Stomach (tissue), 4 donors: ENCODE data around the gene STX18.

Experiments used
- EP300 ChIP-seq: sonication (generic); formaldehyde crosslinking; IDR thresholded peaks from one replicate; pipeline ENCODE4 v1.6.1; 2017; ENCODE audit warnings: antibody characterized with exemption
- TF ChIP-seq, protein P1 (sequence below), 7 experiments: fragments of 450-650 bp in 4 of 7; fragments of 200-600 bp in 3 of 7; sonication (generic) in 3 of 7; IDR thresholded peaks; one replicate each; pipeline ENCODE4 v1.5.1; 2016 to 2019; ENCODE audit warnings: antibody characterized with exemption in 7 of 7, control low read depth in 2 of 7, mild to moderate bottlenecking in 1 of 7

DNA sequence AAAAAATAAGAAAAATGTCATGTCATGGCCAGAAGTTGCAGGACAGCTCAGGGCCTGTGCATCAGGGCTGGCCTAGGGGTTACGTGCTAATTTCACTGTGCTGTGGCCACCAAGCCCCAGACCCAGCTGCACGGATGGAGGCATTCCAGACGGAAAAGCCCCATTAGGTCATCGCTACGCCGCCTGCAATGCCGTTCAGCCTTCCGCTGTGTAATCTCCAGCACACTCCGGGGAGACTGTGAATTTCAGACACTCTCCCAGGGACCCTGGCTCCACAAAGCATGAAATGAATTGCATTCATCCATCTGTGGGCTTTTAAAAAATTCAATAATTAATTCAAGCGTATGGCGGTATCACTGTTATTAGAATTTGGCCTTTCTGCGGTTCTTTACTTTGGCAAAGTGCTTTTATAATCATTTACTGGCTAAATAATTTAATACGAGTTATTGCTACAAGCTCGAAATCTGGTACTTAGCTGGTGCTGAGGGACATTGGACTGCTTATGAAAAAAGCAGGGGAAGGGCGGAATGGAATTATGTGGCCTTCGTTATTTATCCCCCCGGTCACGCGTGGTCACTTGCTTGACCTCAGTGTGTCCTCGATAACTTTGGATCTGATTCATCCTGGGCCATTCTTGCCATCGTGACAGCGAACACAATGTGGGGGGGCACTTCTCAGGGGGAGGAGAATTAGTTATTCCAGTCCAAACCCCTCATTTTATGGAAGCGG, 164.0 kb downstream of the STX18 start:
- TF ChIP-seq, protein P1, sequence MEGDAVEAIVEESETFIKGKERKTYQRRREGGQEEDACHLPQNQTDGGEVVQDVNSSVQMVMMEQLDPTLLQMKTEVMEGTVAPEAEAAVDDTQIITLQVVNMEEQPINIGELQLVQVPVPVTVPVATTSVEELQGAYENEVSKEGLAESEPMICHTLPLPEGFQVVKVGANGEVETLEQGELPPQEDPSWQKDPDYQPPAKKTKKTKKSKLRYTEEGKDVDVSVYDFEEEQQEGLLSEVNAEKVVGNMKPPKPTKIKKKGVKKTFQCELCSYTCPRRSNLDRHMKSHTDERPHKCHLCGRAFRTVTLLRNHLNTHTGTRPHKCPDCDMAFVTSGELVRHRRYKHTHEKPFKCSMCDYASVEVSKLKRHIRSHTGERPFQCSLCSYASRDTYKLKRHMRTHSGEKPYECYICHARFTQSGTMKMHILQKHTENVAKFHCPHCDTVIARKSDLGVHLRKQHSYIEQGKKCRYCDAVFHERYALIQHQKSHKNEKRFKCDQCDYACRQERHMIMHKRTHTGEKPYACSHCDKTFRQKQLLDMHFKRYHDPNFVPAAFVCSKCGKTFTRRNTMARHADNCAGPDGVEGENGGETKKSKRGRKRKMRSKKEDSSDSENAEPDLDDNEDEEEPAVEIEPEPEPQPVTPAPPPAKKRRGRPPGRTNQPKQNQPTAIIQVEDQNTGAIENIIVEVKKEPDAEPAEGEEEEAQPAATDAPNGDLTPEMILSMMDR (IDR thresholded peaks at IDR 0.05), result no peak
- no peak for TF ChIP-seq EP300
